MM.1S (cell line): ENCODE data around the gene MKLN1.

ENCODE experiments used
- DNase-seq: peaks from one replicate; pipeline ENCODE4 v3.0.0-alpha.2; 2015
- H2AFZ ChIP-seq: fragments of 300-600 bp; sonication (generic); 2 replicates; pipeline ENCODE4 v1.6.0; 2016; ENCODE audit warnings: antibody characterized with exemption, low read length
- H3F3A ChIP-seq: fragments of 300-600 bp; sonication (generic); 2 replicates; pipeline ENCODE4 v1.6.1; 2016; ENCODE audit warnings: mild to moderate bottlenecking, antibody characterized with exemption, low read length, moderate library complexity, mixed read lengths; ENCODE audit not compliant: insufficient read depth
- H3K27ac ChIP-seq: fragments of 300-600 bp; sonication (generic); 2 replicates; pipeline ENCODE4 v1.5.1; 2016; ENCODE audit warnings: mild to moderate bottlenecking, low read length
- H3K27me3 ChIP-seq: fragments of 300-600 bp; sonication (generic); replicated peaks from 2 replicates; pipeline ENCODE4 v1.6.0; 2016; ENCODE audit warnings: low read length; ENCODE audit not compliant: insufficient read depth
- H3K36me3 ChIP-seq: fragments of 300-600 bp; sonication (generic); replicated peaks from 2 replicates; pipeline ENCODE4 v1.6.1; 2016; ENCODE audit warnings: mild to moderate bottlenecking, low read length, mixed read lengths; ENCODE audit not compliant: insufficient read depth
- H3K4me1 ChIP-seq: fragments of 300-600 bp; sonication (generic); 2 replicates; pipeline ENCODE4 v1.6.1; 2016; ENCODE audit warnings: low read length, mixed read lengths
- H3K4me2 ChIP-seq: fragments of 300-600 bp; sonication (generic); 2 replicates; pipeline ENCODE4 v1.6.0; 2016; ENCODE audit warnings: low read depth, low read length
- H3K4me3 ChIP-seq: fragments of 300-600 bp; sonication (generic); 2 replicates; pipeline ENCODE4 v1.5.1; 2016; ENCODE audit warnings: low read length, mixed read lengths
- H3K79me2 ChIP-seq: fragments of 300-600 bp; sonication (generic); 2 replicates; pipeline ENCODE4 v1.6.1; 2016; ENCODE audit warnings: mixed run types, low read length, mixed read lengths
- H3K9ac ChIP-seq: fragments of 300-600 bp; sonication (generic); 2 replicates; pipeline ENCODE4 v1.6.1; 2016; ENCODE audit warnings: low read length, mixed read lengths
- H3K9me2 ChIP-seq: fragments of 300-600 bp; sonication (generic); replicated peaks from 2 replicates; pipeline ENCODE4 v1.6.1; 2016; ENCODE audit warnings: mild to moderate bottlenecking, low read length, mixed read lengths; ENCODE audit not compliant: insufficient read depth
- H3K9me3 ChIP-seq: fragments of 300-600 bp; sonication (generic); replicated peaks from 2 replicates; pipeline ENCODE4 v1.6.1; 2016; ENCODE audit warnings: mild to moderate bottlenecking, low read length, mixed read lengths; ENCODE audit not compliant: insufficient read depth
- H4K20me1 ChIP-seq: fragments of 300-600 bp; sonication (generic); 2 replicates; pipeline ENCODE4 v1.6.1; 2016; ENCODE audit warnings: mild to moderate bottlenecking, low read length, moderate library complexity, mixed read lengths; ENCODE audit not compliant: insufficient read depth
- CTCF ChIP-seq: fragments of 300-600 bp; sonication (generic); IDR thresholded peaks from 2 replicates; pipeline ENCODE4 v1.5.1; 2016; ENCODE audit warnings: antibody characterized with exemption, low read length, mixed read lengths
- EZH2 ChIP-seq: fragments of 300-600 bp; sonication (generic); optimal IDR thresholded peaks from 2 replicates; pipeline ENCODE3; 2017; ENCODE audit warnings: low read depth, mild to moderate bottlenecking, antibody characterized with exemption, low read length, mixed read lengths
- EZH2phosphoT487 ChIP-seq: fragments of 300-600 bp; sonication (generic); IDR thresholded peaks from 2 replicates; pipeline ENCODE4 v1.6.1; 2018; ENCODE audit warnings: antibody characterized with exemption, low read length

MKLN1 gene

GRCh38 chr7:131436384-131436783 is 108.7 kb downstream of the MKLN1 start:
- no peak overlapping the region for H3K4me3 ChIP-seq
- H3K9me2 ChIP-seq: no peaks in the 10 kb centered on the region
- H3K79me2 ChIP-seq: no peaks in the 10 kb centered on the region
- no peaks in the 10 kb centered on the region; the same call in 1 of the 2 replicates for H3K36me3 ChIP-seq
- no peak for DNase-seq
- H3K4me1 ChIP-seq: no peaks in the 10 kb centered on the region
- H3K4me2 ChIP-seq: no peak overlapping the region
- no peak for TF ChIP-seq EZH2
- TF ChIP-seq CTCF: no peak
- no peak for TF ChIP-seq EZH2phosphoT487
- H3K9me3 ChIP-seq: no peaks in the 10 kb centered on the region
- H3K9ac ChIP-seq: no peak overlapping the region
- H3K27ac ChIP-seq: no peak overlapping the region
- no peaks in the 10 kb centered on the region for H3K27me3 ChIP-seq
- H2AFZ ChIP-seq: no peak overlapping the region
- no peaks in the 10 kb centered on the region for H4K20me1 ChIP-seq
- H3F3A ChIP-seq: no peaks in the 10 kb centered on the region

- H3K79me2 ChIP-seq: no peaks in the 10 kb centered on the region
- H3K9ac ChIP-seq: no peak overlapping the region
- H3K4me1 ChIP-seq: no peaks in the 10 kb centered on the region
- H4K20me1 ChIP-seq: no peaks in the 10 kb centered on the region
- no peaks in the 10 kb centered on the region; the same call in 1 of the 2 replicates for H3K36me3 ChIP-seq
- no peak overlapping the region for H3K4me3 ChIP-seq
- no peak overlapping the region for H3K27ac ChIP-seq
- TF ChIP-seq EZH2: no peak
- no peak for TF ChIP-seq CTCF
- TF ChIP-seq EZH2phosphoT487: no peak
- H2AFZ ChIP-seq: no peak overlapping the region
- DNase-seq: no peak
- H3F3A ChIP-seq: no peaks in the 10 kb centered on the region
- no peaks in the 10 kb centered on the region for H3K27me3 ChIP-seq
- H3K9me3 ChIP-seq: no peaks in the 10 kb centered on the region
- no peak overlapping the region for H3K4me2 ChIP-seq
- no peaks in the 10 kb centered on the region for H3K9me2 ChIP-seq
Measured at GRCh38 chr7:131438969-131439368, 111.3 kb downstream of the MKLN1 start.

- H3K27ac ChIP-seq: no peak overlapping the region
- H3F3A ChIP-seq: no peaks in the 10 kb centered on the region
- H3K4me2 ChIP-seq: no peak overlapping the region
- H3K79me2 ChIP-seq: no peaks in the 10 kb centered on the region
- TF ChIP-seq CTCF: no peak
- no peaks in the 10 kb centered on the region for H3K9me2 ChIP-seq
- no peaks in the 10 kb centered on the region for H3K9me3 ChIP-seq
- H3K4me1 ChIP-seq: no peaks in the 10 kb centered on the region
- no peak for DNase-seq
- no peak overlapping the region for H3K4me3 ChIP-seq
- no peaks in the 10 kb centered on the region for H3K27me3 ChIP-seq
- no peak overlapping the region for H3K9ac ChIP-seq
- no peak overlapping the region for H2AFZ ChIP-seq
- H3K36me3 ChIP-seq: no peaks in the 10 kb centered on the region; the same call in 1 of the 2 replicates
- H4K20me1 ChIP-seq: no peaks in the 10 kb centered on the region
Measured at GRCh38 chr7:131443496-131443895, 115.8 kb downstream of the MKLN1 start.
